ENCODE results near the gene ADAMTS17.

Gene ADAMTS17

DNA sequence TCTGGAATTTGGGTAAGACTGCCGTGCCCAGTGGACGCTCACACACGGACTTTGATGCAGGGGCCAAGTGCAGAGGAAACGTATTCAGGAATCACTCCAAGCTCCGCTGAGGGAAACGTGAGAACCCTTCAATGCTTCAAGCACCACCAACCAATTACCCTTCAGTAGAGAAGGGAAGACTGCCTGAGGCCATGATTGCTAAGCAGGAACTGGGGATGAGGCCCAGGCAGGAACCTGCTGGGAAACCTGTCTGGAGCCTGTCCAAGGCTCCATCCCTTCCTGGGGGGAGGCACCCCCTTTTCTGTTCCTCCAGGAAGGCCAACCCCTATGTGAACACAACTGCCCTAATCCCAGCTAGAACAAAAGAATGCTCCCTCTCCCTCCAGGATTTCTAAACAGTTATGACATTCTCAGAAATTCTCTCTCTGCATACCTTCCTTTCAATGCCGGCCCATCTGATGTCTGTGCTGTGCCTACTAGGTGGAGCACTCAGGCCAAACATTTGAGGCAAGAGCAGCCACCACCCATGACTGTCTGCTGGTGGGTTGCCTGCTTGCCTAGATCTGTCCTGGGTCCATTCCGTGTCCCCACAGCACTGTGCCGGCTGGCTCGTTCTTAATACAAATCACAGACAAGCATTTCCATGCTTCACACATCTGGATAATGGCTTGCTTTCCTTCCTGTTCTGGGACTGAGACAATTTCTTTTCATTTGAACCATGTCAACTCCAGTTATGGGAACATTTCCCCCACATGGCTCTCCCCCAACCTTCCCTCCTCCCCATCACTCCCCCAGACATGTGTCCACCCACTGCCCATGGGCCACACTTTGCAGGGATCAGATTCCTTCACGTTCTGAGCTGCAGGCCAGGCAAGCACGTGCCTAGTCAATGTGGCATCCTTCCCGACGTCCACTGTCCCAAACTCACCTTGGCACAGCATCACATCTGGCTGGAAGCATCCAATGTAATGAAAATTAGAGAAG is 149.4 kb downstream of the ADAMTS17 start:
- DNase-seq = no peak

DNA sequence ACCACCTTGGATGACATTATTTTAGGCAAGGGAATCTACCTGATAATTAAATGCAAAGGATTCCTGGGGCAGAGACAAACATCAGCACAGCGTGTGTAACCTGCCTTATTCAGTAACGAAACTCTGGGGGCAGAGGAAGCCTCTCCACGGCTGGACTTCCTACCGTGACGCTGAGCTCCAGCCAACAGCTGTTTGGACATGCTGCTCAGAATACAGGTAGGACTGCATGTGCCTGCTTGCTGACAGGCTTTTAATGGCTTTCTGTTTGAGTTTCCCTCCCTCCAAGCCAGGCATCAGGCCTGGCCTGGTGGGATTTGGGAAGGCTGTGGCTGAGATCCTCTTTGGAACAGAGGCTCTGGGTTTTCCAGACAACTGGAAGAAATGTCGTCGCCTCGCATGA is 150.6 kb downstream of the ADAMTS17 start:
- DNase-seq = no peak

DNA sequence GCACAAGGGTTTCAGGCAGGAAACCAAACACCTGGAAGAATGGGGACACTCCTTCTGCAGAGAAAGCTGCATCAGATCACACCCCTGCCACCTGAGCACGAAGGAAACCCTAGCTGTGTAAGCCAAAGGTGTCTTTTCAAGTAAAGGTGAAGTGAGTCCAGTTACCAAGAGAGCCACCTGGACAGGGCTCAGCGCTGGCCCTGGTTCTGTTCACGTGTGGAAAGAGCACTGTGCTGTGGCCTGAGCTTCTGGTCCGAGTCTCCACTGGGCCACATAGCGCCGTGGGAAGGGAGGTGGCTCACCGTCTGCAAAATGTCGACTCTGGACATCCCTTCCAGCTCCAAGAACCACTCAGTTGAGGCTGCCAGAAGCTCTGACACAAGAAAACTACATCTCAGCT is 151.1 kb downstream of the ADAMTS17 start:
- DNase-seq = no peak

- no peak for DNase-seq
Measured at GRCh38 chr15:100189849-100190248, 151.9 kb downstream of the ADAMTS17 start.

GRCh38 chr15:100189319-100189718 is 152.5 kb downstream of the ADAMTS17 start:
- DNase-seq = no peak

GRCh38 chr15:100187677-100188076 is 154.1 kb downstream of the ADAMTS17 start:
- no peak for DNase-seq

GRCh38 chr15:100186960-100187359 is 154.8 kb downstream of the ADAMTS17 start:
- no peak for DNase-seq

- DNase-seq = no peak
Measured at GRCh38 chr15:100186366-100186765, 155.4 kb downstream of the ADAMTS17 start.

- DNase-seq = no peak
Measured at GRCh38 chr15:100183921-100184495, 157.8 kb downstream of the ADAMTS17 start.

DNA sequence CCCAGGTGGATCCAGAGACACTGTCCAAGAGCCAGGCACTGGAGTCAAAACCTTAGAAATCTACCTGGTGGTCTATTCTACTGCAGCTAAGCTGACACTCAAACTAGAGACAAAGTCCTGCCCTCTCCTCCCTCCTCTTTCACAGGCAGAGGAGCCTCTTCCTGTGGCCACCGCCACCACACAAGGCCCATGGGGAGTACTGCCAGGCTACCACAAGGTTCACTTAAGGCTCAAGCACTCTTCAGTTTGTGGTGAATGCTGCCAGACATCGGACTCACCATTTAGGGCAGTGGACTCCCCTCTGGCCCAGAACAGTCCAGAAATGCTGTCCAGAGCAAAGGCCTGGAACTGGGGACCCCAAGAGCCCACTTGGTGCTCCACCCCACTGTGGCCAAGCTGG is 160.9 kb downstream of the ADAMTS17 start:
- no peak for DNase-seq

DNA sequence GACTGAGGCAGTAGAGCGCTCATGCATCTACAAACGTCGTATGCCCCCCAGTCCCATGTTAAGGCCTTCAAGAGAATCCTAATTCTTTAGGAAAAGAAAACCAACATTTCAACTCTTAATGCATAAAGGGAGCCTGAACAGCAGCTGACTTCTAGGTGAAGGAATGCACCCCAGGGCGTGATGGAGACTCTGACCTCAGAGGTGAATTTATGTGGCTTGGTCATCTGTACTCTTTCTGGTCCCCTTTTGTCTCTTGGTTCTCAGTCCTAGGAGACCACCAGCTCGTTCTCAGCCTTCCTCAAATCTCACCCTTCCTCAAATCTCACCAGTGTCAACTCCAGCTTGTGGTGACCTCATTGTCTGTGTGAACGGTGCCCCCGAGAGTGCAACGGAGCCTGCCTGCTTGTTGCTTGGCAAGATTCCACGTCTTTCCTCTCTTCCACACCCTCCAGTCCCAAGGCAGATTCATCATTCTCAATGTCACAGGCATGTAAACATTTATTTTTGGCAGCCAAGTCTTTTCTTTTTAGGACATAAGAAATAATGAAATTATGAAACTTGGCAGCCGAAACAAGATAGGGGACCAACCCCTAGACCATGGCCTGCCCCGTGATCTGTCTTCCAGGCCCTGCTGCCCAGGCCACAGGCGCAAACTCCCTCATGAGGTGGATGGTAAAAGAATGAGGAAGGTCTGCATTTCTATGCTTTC is 166.2 kb downstream of the ADAMTS17 start:
- no peak for DNase-seq

DNA sequence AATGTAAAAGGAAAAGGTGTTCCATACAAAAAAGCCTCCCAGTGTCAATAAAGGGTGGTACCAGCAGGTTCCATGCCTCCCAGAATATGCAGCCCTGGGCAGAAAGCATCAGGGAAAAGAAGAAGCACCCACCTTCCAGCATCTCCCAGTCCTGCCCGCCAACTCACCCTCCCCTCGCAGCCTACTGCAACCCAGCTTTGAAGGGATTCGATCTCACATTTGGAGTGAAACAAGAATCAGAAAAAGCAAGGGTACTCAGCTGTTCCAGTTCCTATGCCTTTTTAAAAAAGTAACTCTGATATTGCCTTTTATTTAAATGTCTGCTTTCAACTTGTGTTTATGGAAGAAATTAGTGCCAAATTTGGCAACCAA is 166.9 kb downstream of the ADAMTS17 start:
- no peak for DNase-seq

GRCh38 chr15:100174159-100174903 is 167.4 kb downstream of the ADAMTS17 start:
- DNase-seq = no peak

- DNase-seq = no peak
Measured at GRCh38 chr15:100172356-100173024, 169.3 kb downstream of the ADAMTS17 start.

GRCh38 chr15:100171411-100171810 is 170.4 kb downstream of the ADAMTS17 start:
- no peak for DNase-seq

DNA sequence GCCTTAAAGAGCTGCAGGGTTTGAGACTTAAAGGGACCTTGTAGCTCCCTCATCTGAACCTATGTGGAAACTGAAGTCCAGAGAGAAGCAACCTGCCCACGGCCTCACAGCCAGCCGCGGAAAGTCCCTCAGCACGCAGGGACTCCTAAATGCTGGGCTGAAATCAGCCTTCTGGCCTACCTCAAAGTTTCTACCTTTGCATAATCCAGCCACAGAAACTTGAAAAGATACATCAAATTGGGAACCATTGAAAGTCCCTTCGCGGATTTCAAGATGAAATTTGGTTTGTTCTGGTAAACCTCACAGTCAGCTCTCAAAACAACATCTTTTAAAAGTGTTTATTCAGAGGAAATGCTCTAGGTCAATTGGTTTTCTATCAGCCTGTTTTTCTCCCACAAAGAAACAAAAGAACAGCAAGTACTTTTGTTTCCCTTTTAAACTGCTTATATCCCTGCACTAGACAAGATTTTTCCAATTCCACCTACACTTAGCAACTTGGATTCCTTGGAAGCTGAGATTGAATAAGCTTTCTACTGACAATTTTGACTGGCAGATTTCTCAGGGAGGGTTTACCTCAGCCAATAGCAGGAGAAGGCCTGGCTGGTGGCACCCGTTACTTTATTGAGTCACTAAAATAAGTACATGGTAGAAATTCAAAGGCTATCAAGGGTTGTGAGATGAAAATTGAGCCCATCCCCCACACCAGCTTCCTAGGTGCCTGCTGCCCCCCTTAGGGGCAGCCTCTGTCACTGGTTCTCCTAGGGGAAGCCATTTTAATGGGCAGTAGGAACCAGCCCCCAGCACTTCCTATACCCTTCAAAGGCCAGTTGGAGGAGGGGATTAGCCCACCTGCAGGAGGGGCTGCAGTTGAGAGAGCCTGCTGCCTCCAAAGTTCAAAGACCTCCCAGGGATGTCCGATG is 171.2 kb downstream of the ADAMTS17 start:
- no peak for DNase-seq

DNA sequence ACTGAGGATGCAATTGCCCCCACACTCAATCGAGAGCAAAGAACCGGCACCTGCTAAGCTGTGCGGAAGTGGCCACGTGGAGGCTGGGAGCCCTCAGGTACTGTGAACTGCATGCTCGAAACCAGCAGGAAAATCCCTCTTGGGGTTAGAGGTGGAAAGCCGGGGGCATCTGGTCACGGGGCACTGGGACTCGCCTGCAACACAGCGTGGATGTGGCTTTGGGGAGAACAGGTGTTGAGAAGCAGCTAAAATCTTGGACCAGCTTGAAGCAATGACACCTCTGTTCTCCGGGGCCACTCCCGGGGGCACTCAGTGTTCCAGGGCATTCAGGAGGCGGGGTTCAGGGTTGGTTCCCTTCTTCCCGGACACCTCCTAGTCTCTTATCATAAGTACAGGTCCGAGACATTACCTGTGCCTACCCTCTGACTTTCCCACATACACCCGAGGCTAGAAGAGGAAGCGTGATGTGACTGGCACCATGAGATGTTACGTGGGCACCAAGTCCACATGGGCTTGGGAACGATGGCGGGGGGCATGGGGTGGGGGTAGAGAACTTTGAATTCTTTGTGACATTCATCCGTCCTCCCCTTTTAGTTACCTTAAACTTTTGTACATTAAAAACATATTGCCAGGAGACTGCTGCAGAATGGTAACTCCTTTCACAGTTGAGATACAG is 172.0 kb downstream of the ADAMTS17 start:
- no peak for DNase-seq

GRCh38 chr15:100168787-100169186 is 173.0 kb downstream of the ADAMTS17 start:
- no peak for DNase-seq

DNA sequence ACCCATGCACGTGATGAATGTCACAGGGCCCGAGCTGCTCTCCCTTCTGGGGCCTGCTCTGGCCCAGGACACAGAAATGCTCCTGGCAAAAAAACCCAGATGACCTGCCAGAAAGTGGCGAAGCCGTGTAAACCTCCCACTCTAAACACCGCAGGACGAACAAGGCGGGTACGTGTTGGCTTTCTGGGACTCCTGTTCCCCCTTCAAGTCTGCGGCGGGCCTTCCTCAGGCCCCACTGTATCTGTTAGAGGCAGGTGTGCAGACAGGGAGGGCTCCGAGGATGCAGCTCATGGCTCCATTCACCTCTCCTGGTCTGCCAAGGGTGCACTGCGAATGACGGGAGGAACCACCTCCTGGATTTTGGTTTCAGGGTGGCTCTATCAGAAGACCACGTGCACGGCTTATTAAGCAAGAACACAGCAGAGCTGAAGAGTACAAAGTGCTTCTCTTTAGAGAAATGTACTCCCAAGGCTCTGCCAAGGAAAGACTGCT is 173.8 kb downstream of the ADAMTS17 start:
- no peak for DNase-seq

DNA sequence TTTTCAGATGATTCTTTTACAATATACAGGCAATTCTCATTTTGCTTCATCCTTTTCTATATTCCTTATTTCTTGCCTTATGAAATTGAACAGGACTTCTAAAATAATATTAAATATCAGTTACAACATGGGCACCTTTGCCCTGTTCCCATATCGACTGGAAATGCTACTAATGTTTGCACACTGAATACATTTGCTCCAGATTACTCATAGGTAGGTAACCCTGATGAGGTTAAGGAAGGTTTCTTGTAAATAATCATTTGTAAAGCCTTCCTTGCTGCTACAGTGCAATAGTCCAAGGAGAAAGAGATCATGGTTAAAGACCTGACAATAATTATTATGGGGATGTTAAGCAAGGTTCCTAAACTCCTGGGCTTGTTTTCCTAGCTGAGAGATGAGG is 175.5 kb downstream of the ADAMTS17 start:
- DNase-seq = no peak

DNA sequence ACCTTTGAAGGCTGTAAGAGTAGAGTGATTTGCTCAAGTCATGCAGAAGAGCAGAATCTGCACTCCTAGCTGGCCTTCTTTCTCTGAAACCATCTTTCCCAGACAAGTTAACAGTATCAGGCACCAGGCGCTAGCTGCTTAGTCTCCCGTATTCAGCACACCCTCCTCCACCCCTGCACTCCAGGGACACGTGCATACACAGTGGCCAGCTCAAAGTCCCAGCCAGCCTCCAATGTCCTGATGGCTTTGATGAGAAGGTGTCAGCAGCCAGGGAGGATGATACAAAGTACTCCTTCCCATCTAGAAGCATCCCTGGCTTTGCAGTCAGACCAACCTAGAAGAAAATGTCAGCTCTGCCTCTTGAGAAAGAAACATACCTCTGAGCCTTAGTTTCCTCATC is 177.8 kb downstream of the ADAMTS17 start:
- DNase-seq = no peak

All from DMS153 (cell line).